Left lung (tissue), 10 donors: ENCODE measurements around the gene HPSE2. TPM values are rescaled to one million over a fixed set of nuclear protein-coding genes. Genes with fewer than 3 reads are reported as not detected.

Experiments
- ATAC-seq: fragments of 200-7000 bp; cut with Tn5 transposase; one replicate; pipeline ENCODE4 v1.9.1; 2020; ENCODE audit warnings: moderate library complexity
- DNase-seq, 4 donors: peaks; one replicate each; pipeline ENCODE4 v3.0.0-alpha.2; 2013 to 2020
- H3K27ac ChIP-seq, 2 donors: fragments of 200-600 bp; sonication (generic) in 1 of 2; one replicate each; pipeline versions ENCODE4 v1.5.0 to v1.8.0; 2020 to 2021
- H3K27me3 ChIP-seq, 2 donors: fragments of 200-600 bp; sonication (generic) in 1 of 2; one replicate each; pipeline versions ENCODE4 v1.5.0 to v1.8.0; 2020 to 2021
- H3K36me3 ChIP-seq, 2 donors: fragments of 200-600 bp; sonication (generic) in 1 of 2; one replicate each; pipeline versions ENCODE4 v1.5.0 to v1.8.0; 2020 to 2021
- H3K4me1 ChIP-seq, 2 donors: fragments of 200-600 bp; one replicate each; pipeline ENCODE4 v1.8.0; 2021
- H3K4me3 ChIP-seq, 2 donors: fragments of 200-600 bp; sonication (generic) in 1 of 2; one replicate each; pipeline versions ENCODE4 v1.5.0 to v1.8.0; 2020 to 2021; ENCODE audit warnings: mild to moderate bottlenecking in 1 of 2
- H3K9me3 ChIP-seq, 2 donors: fragments of 200-600 bp; sonication (generic) in 1 of 2; one replicate each; pipeline versions ENCODE4 v1.5.0 to v1.8.0; 2020 to 2021
- CTCF ChIP-seq, 2 donors: fragments of 200-600 bp; sonication (generic) in 1 of 2; IDR thresholded peaks; one replicate each; pipeline versions ENCODE4 v1.5.0 to v1.8.0; 2021; ENCODE audit warnings: antibody characterized with exemption in 2 of 2
- intact Hi-C, 2 donors: fragments of 100-400 bp; cut with DNase I; formaldehyde crosslinking; loops; one replicate each; pipeline versions ENCODE4 v1.11.2 to v1.14.2; 2022
- polyA plus RNA-seq, 6 donors: library from polyadenylated mRNA; unstranded; fragments of 120-200 nt; gene quantifications; one replicate each; pipeline ENCODE4 v1.2.1, GENCODE V29; 2013; ENCODE audit not compliant: insufficient read length in 6 of 6
- total RNA-seq, 2 donors: library from RNA; stranded (reverse); fragmentation: NEBNext Ultra II Directional; extraction: Animal tissue kit (Norgen Biotek cat#: 25700); gene quantifications; one replicate each; pipeline ENCODE4 v1.2.1, GENCODE V29; 2021
- donor health status: DM: no; HTN: yes; CAD: no.
- donor health status: DM: no; HTN: no; CAD: no.

HPSE2 gene
- total and polyA plus RNA-seq, 8 donors = 0.50 to 20.4 (median 12.1) TPM

- Histone ChIP-seq H3K9me3 (no peaks in the 10 kb centered on the region), H3K4me1 (peaks cover 11 to 19% of the 10 kb centered on the region in 2 donors), H3K36me3 (peaks cover 0 to 67% of the 10 kb centered on the region in 2 donors), H3K27me3 (no peaks in the 10 kb centered on the region), H3K27ac (no peak overlapping the region), H3K4me3 (no peak overlapping the region)
- no peak for TF ChIP-seq CTCF (IDR thresholded peaks at IDR 0.05)
- no peak for ATAC-seq
- DNase-seq = no peak
- intact Hi-C loops = no loop called here
Observed at GRCh38 chr10:98417973-98418664, 817.5 kb downstream of the HPSE2 start.

- no peaks in the 10 kb centered on the region for H3K27me3 ChIP-seq
- no peak overlapping the region for H3K4me3 ChIP-seq
- intact Hi-C loops = no loop called here
- peaks cover 11 to 19% of the 10 kb centered on the region in 2 donors for H3K4me1 ChIP-seq
- H3K27ac ChIP-seq = no peak overlapping the region
- peaks cover 0 to 61% of the 10 kb centered on the region in 2 donors for H3K36me3 ChIP-seq
- ATAC-seq (no peak), DNase-seq (peak in 1 of 4 donors; percentile 57)
- no peaks in the 10 kb centered on the region for H3K9me3 ChIP-seq
- TF ChIP-seq CTCF (IDR thresholded peaks at IDR 0.05) = no peak
Observed at GRCh38 chr10:98417481-98417959, 818.1 kb downstream of the HPSE2 start.

GRCh38 chr10:98416606-98417388, 818.9 kb downstream of the HPSE2 start:
- ATAC-seq = no peak
- DNase-seq = no peak
- Histone ChIP-seq H3K9me3 (no peaks in the 10 kb centered on the region), H3K27ac (no peak overlapping the region), H3K4me1 (peaks cover 11 to 19% of the 10 kb centered on the region in 2 donors), H3K4me3 (no peak overlapping the region), H3K27me3 (no peaks in the 10 kb centered on the region), H3K36me3 (peaks cover 0 to 54% of the 10 kb centered on the region in 2 donors)
- TF ChIP-seq CTCF (IDR thresholded peaks at IDR 0.05) = no peak
- intact Hi-C loops = no loop called here

DNA sequence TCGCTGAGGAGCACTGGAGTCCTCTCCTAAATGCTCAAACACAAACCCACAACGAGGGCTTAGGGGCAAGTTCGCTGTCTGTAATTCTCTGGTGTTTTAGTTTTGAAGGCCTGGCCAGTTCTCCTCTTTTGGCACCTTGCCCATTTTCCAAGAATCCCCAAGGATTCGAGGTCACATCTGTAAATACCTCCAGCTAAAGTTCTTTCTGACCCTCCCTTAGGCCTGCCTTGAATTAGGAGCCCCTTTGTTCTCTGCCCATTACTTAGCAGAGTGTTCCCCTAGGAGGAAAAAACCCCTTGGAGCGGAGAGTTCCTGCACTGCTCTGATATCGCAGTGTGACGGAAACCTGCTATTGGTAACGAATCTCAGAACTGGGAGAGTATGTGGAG, 819.9 kb downstream of the HPSE2 start:
- H3K36me3 ChIP-seq = peaks cover 0 to 45% of the 10 kb centered on the region in 2 donors
- peak overlapping the region in 1 of 2 donors; percentile 80 for H3K27ac ChIP-seq
- ATAC-seq (no peak), DNase-seq (no peak)
- TF ChIP-seq CTCF (IDR thresholded peaks at IDR 0.05) = no peak
- intact Hi-C loops = no loop called here
- no peaks in the 10 kb centered on the region for H3K9me3 ChIP-seq
- peaks cover 11 to 19% of the 10 kb centered on the region in 2 donors for H3K4me1 ChIP-seq
- H3K27me3 ChIP-seq = no peaks in the 10 kb centered on the region
- no peak overlapping the region for H3K4me3 ChIP-seq
